Activated CD4-positive, CD25-positive, alpha-beta regulatory T cell treated with anti-CD3 and anti-CD28 coated beads, Interleukin-2, amount 50 U/mL, for 24 hours (primary cell): ENCODE measurements around the gene ATAD3A.
"Not testable (repeated sequence)": the region's sequence is repeated elsewhere in the genome, so short reads cannot be mapped to it uniquely, and the experiment has no call there.

Source experiments
- ATAC-seq, 2 donors: fragments of 150-1000 bp; cut with Tn5 transposase; one replicate each; pipeline ENCODE4 v1.10.0; 2021; ENCODE audit warnings: mild to moderate bottlenecking in 1 of 2, moderate library complexity in 1 of 2

ATAD3A gene

GRCh38 chr1:1524750-1525383 lies 12.9 kb downstream of the ATAD3A start:
- not testable (repeated sequence) for ATAC-seq

- ATAC-seq, result not testable (repeated sequence)
Measured at GRCh38 chr1:1526476-1526875, 14.5 kb downstream of the ATAD3A start.

- ATAC-seq, result no peak
Measured at GRCh38 chr1:1527092-1527816, 15.3 kb downstream of the ATAD3A start.

DNA sequence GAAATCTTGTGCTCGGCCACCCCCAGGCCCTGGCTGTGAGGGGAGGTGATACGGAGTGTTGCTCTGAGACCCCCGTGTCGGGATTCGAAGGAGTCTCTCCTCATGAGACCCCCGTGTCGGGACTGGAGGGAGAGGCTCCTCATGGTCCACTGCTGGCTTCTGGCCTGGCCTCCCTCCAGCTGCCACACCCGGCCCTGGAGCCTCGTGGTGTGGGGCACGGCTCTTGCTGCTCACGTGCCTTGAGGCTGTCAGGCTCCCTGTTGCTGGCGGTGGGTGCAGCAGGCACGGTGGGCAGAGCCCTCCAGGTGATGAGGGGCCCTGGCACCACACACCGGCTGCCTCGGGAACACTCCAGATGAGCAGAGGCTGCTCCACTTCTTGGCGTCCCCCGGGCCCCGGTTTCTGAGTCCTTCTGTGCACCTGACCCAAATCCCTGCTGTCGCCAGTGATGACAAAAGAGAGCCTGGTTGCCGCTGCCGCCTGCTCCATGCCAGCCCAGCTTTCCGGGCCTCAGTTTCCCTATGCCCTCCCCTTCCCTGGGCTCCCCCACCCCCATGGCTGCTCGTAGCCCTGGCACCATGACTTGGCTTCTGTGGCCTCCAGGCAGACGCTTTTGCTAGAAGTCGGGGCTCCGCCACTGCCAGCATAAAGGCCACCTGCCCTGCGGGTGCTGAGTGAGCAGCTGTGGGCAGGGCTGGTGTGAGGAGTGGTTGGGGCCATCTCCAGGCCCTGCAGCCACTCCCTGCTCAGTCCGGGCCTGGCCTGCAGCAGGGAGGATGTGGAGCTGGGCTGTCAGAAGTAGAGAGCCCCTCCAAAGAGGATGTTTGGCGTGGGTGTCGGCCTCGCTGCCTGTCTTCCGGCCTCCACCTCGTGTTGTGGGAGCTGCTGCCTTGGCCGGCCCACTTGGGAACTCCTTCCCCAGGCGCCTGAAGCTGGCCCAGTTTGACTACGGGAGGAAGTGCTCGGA lies 16.6 kb downstream of the ATAD3A start:
- no peak for ATAC-seq

DNA sequence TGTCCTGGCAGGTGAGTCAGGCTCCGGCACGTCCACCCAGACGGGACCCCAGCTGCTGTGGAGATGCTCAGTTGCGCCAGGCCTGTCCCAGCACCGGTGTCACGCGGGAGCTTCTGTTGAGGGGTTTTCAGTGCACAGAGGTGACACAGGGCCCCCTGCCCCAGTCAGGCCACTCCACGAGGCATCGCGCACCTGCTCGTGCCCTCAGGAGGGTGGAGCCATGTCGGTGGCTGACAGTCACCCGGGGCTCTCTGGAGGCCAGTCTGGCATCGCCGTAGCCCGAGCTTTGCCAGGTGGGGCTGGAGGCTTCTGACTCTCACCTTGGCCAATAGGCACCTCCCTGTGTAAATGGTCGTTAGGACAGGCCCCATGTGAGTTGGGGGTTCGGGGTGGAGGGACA lies 17.4 kb downstream of the ATAD3A start:
- ATAC-seq, result no peak

DNA sequence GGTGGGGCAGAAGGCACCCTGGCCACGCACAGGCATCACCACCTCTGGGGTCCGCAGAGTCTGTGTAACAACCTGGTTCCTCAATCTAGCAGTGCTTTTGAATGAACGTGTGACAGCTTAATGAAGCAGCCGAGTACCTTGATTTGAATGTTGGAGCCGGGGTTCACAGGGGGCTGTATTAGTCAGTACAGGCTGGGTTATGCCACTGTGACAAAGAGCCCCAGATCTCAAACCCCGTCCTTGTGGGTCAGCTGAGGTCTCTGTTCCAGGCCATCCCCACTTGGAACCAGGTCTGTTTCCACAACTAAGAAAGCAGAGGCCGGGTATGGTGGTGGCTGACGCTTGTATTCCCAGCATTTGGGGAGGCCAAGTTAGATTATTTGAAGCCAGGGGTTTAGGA lies 18.0 kb downstream of the ATAD3A start:
- no peak for ATAC-seq

DNA sequence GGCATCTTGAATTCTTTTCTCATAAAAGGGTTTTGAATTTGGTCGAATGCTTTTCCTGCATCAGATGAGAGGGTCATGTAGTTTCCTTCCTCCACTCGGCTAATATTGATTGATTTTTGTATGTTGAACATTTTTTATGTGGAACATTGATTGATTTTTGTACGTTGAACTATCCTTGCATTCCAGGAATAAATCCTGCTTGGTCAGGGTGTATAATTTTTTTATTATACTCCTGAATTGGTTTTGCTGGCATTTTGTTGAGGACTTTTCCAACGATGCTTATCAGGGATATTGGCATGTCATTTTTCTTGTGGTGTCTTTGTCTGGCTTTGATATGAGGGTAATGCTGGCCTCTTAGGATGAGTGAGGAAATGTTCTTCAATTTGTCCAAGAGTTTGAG lies 20.0 kb downstream of the ATAD3A start:
- ATAC-seq, result no peak

- ATAC-seq, result not testable (repeated sequence)
Measured at GRCh38 chr1:1533176-1533893, 21.4 kb downstream of the ATAD3A start.

DNA sequence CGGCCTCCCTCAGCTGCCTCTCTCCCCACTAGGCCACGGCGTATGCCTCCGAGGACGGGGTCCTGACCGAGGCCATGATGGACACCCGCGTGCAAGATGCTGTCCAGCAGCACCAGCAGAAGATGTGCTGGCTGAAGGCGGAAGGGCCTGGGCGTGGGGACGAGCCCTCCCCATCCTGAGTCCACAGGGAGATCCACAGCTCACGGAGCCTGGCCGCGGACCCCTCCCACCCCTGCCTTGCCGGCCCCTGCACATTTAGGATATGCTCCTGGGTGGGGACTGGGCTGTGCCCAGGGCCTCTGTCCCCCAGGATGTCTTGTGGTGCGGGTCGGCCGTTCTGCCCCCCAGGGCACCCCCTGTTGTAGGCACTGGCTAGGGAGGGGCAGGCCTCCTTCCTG lies 21.9 kb downstream of the ATAD3A start:
- not testable (repeated sequence) for ATAC-seq

GRCh38 chr1:1534401-1535154 lies 22.6 kb downstream of the ATAD3A start:
- no peak for ATAC-seq

DNA sequence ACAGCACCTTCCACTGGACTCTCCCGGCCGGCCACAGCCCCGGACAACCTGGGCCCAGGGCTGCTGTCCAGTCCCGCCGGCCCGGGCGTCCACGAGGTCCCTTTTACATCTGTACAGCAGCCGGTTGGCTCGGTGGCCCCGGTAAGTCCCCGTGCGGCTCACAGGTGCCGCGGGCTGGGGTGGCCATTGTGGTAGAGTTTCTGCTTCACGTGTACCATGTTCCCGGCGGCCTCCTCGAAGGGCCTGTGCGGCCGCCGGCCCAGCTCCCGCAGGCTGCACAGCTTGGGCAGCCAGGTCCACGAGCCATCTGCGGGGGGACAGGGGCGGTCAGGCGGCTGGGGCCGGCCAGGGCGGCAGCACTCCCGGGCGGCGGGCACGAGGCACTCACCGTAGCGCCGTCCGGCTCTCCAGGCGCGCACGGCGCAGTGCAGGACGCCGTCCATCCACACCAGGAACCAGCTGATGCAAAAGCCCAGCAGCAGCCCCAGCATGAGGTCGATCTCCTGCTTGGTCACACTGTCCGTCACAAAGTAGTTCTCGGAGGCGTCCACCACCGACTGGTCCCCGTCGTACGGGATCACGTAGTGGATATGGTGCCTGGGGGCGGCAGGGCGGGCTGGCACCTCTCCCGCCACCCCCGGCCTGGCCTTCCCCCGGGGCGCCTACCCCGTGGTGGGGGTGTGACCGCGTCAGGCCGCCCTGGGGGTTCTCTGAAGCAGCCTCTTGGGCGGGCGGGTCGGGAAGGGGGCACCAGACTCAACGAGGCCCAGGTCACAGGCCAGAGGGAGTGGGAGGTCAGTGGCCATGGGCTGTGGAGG lies 23.4 kb downstream of the ATAD3A start:
- ATAC-seq, result no peak

- ATAC-seq, result no peak
Measured at GRCh38 chr1:1536019-1536937, 24.3 kb downstream of the ATAD3A start.

- no peak for ATAC-seq
Measured at GRCh38 chr1:1536938-1537546, 25.1 kb downstream of the ATAD3A start.

GRCh38 chr1:1537626-1538250 lies 25.8 kb downstream of the ATAD3A start:
- ATAC-seq, result no peak

DNA sequence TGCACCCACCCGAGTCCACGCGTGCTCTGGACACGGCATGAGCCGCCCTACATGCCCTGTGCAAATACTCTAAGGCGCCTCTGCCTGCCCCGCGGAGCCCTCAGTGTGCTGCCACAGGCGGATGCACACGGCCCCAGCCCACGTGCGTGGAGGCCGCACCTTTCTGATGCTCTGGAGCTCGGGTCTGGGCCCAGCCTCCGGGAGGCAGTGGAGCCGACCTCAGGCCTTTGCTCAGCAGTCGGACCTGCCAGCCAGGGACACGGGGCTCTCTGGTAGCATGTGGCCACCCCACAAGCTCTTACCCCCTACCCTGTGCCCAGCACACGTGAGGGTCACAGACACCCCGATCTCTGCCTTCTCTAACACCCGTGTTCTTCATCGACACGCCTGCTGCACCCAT lies 26.4 kb downstream of the ATAD3A start:
- no peak for ATAC-seq

DNA sequence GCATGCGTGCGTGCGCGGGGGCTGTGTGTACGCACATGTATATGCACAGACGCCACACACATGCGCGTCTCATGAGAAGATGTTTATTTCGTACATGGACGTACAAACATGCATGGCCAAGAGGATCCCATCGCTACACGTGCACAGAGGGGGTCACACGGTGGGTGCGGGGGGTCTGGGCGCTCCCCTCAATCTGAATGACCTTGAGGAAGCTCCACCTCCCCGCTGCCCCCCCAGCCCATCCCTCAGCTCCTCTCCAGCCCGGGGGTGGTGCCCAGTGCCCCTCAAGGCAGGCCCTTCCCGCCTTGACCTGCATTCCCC lies 27.0 kb downstream of the ATAD3A start:
- no peak for ATAC-seq

GRCh38 chr1:1539310-1540089 lies 27.5 kb downstream of the ATAD3A start:
- no peak for ATAC-seq
